HepG2 (cell line): ENCODE measurements around the gene ZFPL1. TPM values are rescaled to one million over a fixed set of nuclear protein-coding genes. Genes with fewer than 3 reads are reported as not detected.
A peak's percentile ranks its signal among the peaks of the same experiment; 100 is the strongest.

Source experiments
- ARID4A ChIP-seq: sonication (generic); formaldehyde crosslinking; IDR thresholded peaks from 2 replicates; pipeline ENCODE4 v1.5.0; 2020; ENCODE audit warnings: mild to moderate bottlenecking, missing genetic modification reagents, borderline replicate concordance
- ATF2 ChIP-seq: sonication (generic); formaldehyde crosslinking; IDR thresholded peaks from 2 replicates; pipeline ENCODE4 v1.4.0; 2020; ENCODE audit warnings: missing genetic modification reagents
- ELF4 ChIP-seq: sonication (generic); formaldehyde crosslinking; IDR thresholded peaks from 2 replicates; pipeline ENCODE4 v1.5.0; 2020; ENCODE audit warnings: missing genetic modification reagents, mild to moderate bottlenecking, moderate library complexity, borderline replicate concordance
- FOXA1 ChIP-seq, 2 experiments: fragments of 450-650 bp in 1 of 2; sonication (generic) in 1 of 2; formaldehyde crosslinking in 1 of 2; IDR thresholded peaks; 2 replicates each; pipeline versions ENCODE4 v1.4.0 to v1.6.1; 2016 to 2020; ENCODE audit warnings: missing genetic modification reagents in 1 of 2
- FOXK2 ChIP-seq: fragments of 450-650 bp; IDR thresholded peaks from 2 replicates; pipeline ENCODE4 v1.6.1; 2016
- GTF2F1 ChIP-seq: fragments of 150-350 bp; IDR thresholded peaks from 2 replicates; pipeline ENCODE4 v1.6.1; 2014; ENCODE audit warnings: low read length
- KDM3A ChIP-seq: IDR thresholded peaks from 2 replicates; pipeline ENCODE4 v1.6.1; 2018; ENCODE audit warnings: low read depth, missing compliant biosample characterization
- MAZ ChIP-seq, 2 experiments: sonication (generic) in 1 of 2; formaldehyde crosslinking in 1 of 2; IDR thresholded peaks; 2 replicates each; pipeline versions ENCODE4 v1.5.0 to v1.6.1; 2012 to 2020; ENCODE audit warnings: low read depth in 2 of 2, mild to moderate bottlenecking in 2 of 2, borderline replicate concordance in 1 of 2, improper control_type of control experiment in 1 of 2, low read length in 1 of 2, missing genetic modification reagents in 1 of 2, moderate library complexity in 1 of 2
- MYC ChIP-seq: sonication (generic); formaldehyde crosslinking; IDR thresholded peaks from 2 replicates; pipeline ENCODE4 v1.9.0; 2021; ENCODE audit warnings: missing genetic modification reagents, borderline replicate concordance
- PAX8 ChIP-seq: sonication (generic); formaldehyde crosslinking; IDR thresholded peaks from 2 replicates; pipeline ENCODE4 v1.8.0; 2022; ENCODE audit warnings: mild to moderate bottlenecking, missing genetic modification reagents, borderline replicate concordance
- PBX3 ChIP-seq: sonication (generic); formaldehyde crosslinking; IDR thresholded peaks from 2 replicates; pipeline ENCODE4 v1.8.1; 2023; ENCODE audit warnings: missing genetic modification reagents, inconsistent platforms, borderline replicate concordance
- POGZ ChIP-seq: sonication (generic); formaldehyde crosslinking; IDR thresholded peaks from 2 replicates; pipeline ENCODE4 v1.4.0; 2020; ENCODE audit warnings: mild to moderate bottlenecking, missing genetic modification reagents
- SALL1 ChIP-seq: sonication (generic); formaldehyde crosslinking; IDR thresholded peaks from 2 replicates; pipeline ENCODE4 v1.8.0; 2022; ENCODE audit warnings: mild to moderate bottlenecking, missing genetic modification reagents
- U2AF1 ChIP-seq: fragments of 200-400 bp; formaldehyde crosslinking; optimal IDR thresholded peaks from 2 replicates; pipeline ENCODE3; 2017; ENCODE audit warnings: mild to moderate bottlenecking, low read depth, low read length
- YEATS2 ChIP-seq: sonication (generic); formaldehyde crosslinking; IDR thresholded peaks from 2 replicates; pipeline ENCODE4 v1.4.0; 2020; ENCODE audit warnings: missing genetic modification reagents, borderline replicate concordance
- ZFX ChIP-seq: sonication (generic); formaldehyde crosslinking; IDR thresholded peaks from 2 replicates; pipeline ENCODE4 v1.4.0; 2020; ENCODE audit warnings: mild to moderate bottlenecking, low read depth, missing genetic modification reagents, moderate library complexity
- ZNF772 ChIP-seq: sonication (generic); formaldehyde crosslinking; IDR thresholded peaks from 2 replicates; pipeline ENCODE4 v1.5.0; 2020; ENCODE audit warnings: mild to moderate bottlenecking, missing genetic modification reagents
- ZNF800 ChIP-seq: sonication (generic); formaldehyde crosslinking; IDR thresholded peaks from 2 replicates; pipeline ENCODE4 v1.4.0; 2020; ENCODE audit warnings: missing genetic modification reagents
- ZNF816 ChIP-seq: sonication (generic); formaldehyde crosslinking; IDR thresholded peaks from 2 replicates; pipeline ENCODE4 v1.8.0; 2022; ENCODE audit warnings: missing genetic modification reagents, mild to moderate bottlenecking, borderline replicate concordance
- polyA plus RNA-seq, 8 experiments: library from polyadenylated mRNA; depleted of rRNA in 3 of 8; stranded (reverse) in 7 of 8; unstranded in 1 of 8; fragments of >200 nt; fragmentation: Illumina TruSeq in 4 of 8; extraction: Trizol in 4 of 8; gene quantifications; 2 replicates each; pipeline versions ENCODE4 v1.2.1 to v1.2.3, GENCODE V29; 2011 to 2016; ENCODE audit warnings: low read depth in 4 of 8, missing spikeins in 1 of 8, mixed read lengths in 1 of 8; ENCODE audit not compliant: insufficient read depth in 1 of 8
- total RNA-seq, 5 experiments: library from RNA; depleted of rRNA; stranded (reverse); fragments of >200 nt; fragmentation: Illumina TruSeq; extraction: Trizol; gene quantifications; 2 replicates each; pipeline ENCODE4 v1.2.3, GENCODE V29; 2016; ENCODE audit warnings: low read depth in 1 of 5

Gene ZFPL1
- total and polyA plus RNA-seq, 2 of the 13 experiments (the other 11 are each of a cell fraction or from before 2014, with no cell fraction given): 32.2 to 56.0 TPM

GRCh38 chr11:65121865-65122696 is 38.1 kb downstream of the ZFPL1 start, which contains the start of the genes FAU and MRPL49 (continued):
- TF ChIP-seq ARID4A (CRISPR knock-in tag) (peak; percentile 94; the same call in 1 of the 2 replicates), YEATS2 (CRISPR knock-in tag) (peak; percentile 94), FOXK2 (peak; percentile 65; the same call in 1 of the 2 replicates), SALL1 (CRISPR knock-in tag) (peak; percentile 70; the same call in 1 of the 2 replicates), KDM3A (CRISPR knock-in tag) (no peak), PAX8 (no peak), MYC (peak; percentile 84; the same call in 1 of the 2 replicates), PBX3 (CRISPR knock-in tag) (no peak), GTF2F1 (peak; percentile 35; the same call in 1 of the 2 replicates), U2AF1 (no peak), MAZ (IDR thresholded peaks at IDR 0.05; ENCODE audit: borderline replicate concordance, low read depth, low read length) (no peak), MAZ (CRISPR knock-in tag; IDR thresholded peaks at IDR 0.05; ENCODE audit: low read depth) (peak; percentile 86; the same call in 1 of the 2 replicates), POGZ (CRISPR knock-in tag) (peak; percentile 66; the same call in 1 of the 2 replicates), FOXA1 (IDR thresholded peaks at IDR 0.05) (no peak), FOXA1 (CRISPR knock-in tag; IDR thresholded peaks at IDR 0.05) (peak; percentile 22), ZNF800 (CRISPR knock-in tag) (peak; percentile 38; the same call in 1 of the 2 replicates), ZNF772 (CRISPR knock-in tag) (peak; percentile 92), ATF2 (CRISPR knock-in tag) (peak; percentile 68; the same call in 1 of the 2 replicates), ZNF816 (no peak; the same call in 1 of the 2 replicates), ELF4 (peak; percentile 68; the same call in 1 of the 2 replicates), ZFX (peak; percentile 95)
